Uterus (tissue), 2 donors: Measurements from ENCODE around the gene AATF.

Source experiments
- POLR2A ChIP-seq, 2 donors: fragments of 450-650 bp; IDR thresholded peaks; one replicate each; pipeline ENCODE4 v1.6.1; 2016; ENCODE audit warnings: antibody characterized with exemption in 2 of 2, mild to moderate bottlenecking in 1 of 2, moderate library complexity in 1 of 2
- TF ChIP-seq, protein P1 (sequence below), 4 experiments: fragments of 200-600 bp in 2 of 4; fragments of 450-650 bp in 2 of 4; sonication (generic) in 2 of 4; IDR thresholded peaks; one replicate each; pipeline ENCODE4 v1.5.1; 2016 to 2019; ENCODE audit warnings: antibody characterized with exemption in 4 of 4, mild to moderate bottlenecking in 2 of 4, moderate library complexity in 1 of 4

DNA sequence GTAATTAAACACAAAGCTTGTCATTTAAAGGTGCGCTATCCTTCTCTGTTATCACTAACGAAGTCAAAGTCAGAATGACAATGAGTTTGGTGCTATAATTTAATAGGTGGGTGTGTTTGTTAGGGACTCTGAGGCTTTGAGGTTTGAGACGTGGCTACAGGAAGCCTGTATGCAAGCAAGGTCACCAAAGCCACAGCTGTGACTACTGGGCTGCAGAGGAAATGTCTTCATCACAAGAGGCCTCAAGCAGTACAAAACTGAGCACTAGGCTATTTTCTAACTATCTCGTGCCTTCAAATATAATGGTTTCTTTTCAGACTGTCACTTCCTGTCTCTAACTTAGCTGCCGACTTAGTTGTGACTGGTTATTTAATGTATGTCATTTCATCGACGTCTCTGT, 141.2 kb downstream of the AATF start:
- TF ChIP-seq, protein P1, sequence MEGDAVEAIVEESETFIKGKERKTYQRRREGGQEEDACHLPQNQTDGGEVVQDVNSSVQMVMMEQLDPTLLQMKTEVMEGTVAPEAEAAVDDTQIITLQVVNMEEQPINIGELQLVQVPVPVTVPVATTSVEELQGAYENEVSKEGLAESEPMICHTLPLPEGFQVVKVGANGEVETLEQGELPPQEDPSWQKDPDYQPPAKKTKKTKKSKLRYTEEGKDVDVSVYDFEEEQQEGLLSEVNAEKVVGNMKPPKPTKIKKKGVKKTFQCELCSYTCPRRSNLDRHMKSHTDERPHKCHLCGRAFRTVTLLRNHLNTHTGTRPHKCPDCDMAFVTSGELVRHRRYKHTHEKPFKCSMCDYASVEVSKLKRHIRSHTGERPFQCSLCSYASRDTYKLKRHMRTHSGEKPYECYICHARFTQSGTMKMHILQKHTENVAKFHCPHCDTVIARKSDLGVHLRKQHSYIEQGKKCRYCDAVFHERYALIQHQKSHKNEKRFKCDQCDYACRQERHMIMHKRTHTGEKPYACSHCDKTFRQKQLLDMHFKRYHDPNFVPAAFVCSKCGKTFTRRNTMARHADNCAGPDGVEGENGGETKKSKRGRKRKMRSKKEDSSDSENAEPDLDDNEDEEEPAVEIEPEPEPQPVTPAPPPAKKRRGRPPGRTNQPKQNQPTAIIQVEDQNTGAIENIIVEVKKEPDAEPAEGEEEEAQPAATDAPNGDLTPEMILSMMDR (IDR thresholded peaks at IDR 0.05): no peak
- TF ChIP-seq POLR2A (IDR thresholded peaks at IDR 0.05): no peak
